HepG2 (cell line): ENCODE data around the gene TOP3B. TPM values are rescaled to one million over a fixed set of nuclear protein-coding genes. Genes with fewer than 3 reads are reported as not detected.

Source experiments
- ATAC-seq: fragments of 200-7000 bp; cut with Tn5 transposase; 3 replicates; pipeline ENCODE4 v1.9.1; 2020; ENCODE audit warnings: mild to moderate bottlenecking, moderate library complexity
- BruUV-seq: library from RNA; stranded (reverse); fragments of 400-500 nt; replicated peaks from 2 replicates; lab custom pipeline; 2021; lab: Mats Ljungman, UMichigan
- CTCF ChIA-PET: fragments of 300-600 bp; formaldehyde crosslinking; extraction: SDS; loops from one replicate; lab custom pipeline; 2021; ENCODE audit warnings: low total read pairs, inconsistent platforms, low intra/inter-chr PET ratio; lab: Yijun Ruan, JAX
- POLR2A ChIA-PET: fragments of 350-600 bp; sonication (Branson Sonifier 250); formaldehyde crosslinking; loops from one replicate; lab custom pipeline; 2020; ENCODE audit warnings: antibody characterized with exemption, inconsistent platforms; lab: Yijun Ruan, JAX
- DNase-seq: peaks from one replicate; pipeline ENCODE4 v3.0.0-alpha.2; 2015; ENCODE audit warnings: low spot score
- FAIRE-seq: peaks from 3 replicates; lab custom pipeline; 2011; peaks lifted over from hg19 to GRCh38; lab: Jason Lieb, UNC
- H2AFZ ChIP-seq: one replicate; pipeline ENCODE4 v1.6.1; 2011; ENCODE audit warnings: low read length, inconsistent platforms
- H3K27ac ChIP-seq: fragments of 300-600 bp; 3 replicates; pipeline ENCODE4 v1.8.0; 2011; ENCODE audit warnings: mixed run types, mild to moderate bottlenecking, mixed read lengths, low read length, inconsistent platforms; ENCODE audit not compliant: insufficient read depth; ENCODE audit errors: extremely low read length
- H3K27me3 ChIP-seq, 2 experiments: fragments of 200-600 bp in 1 of 2; 2 replicates in 1 of 2; 3 replicates in 1 of 2; pipeline versions ENCODE4 v1.6.0 to v1.8.0; 2011; ENCODE audit warnings: low read length in 2 of 2, mild to moderate bottlenecking in 2 of 2, moderate library complexity in 2 of 2, inconsistent platforms in 1 of 2; ENCODE audit not compliant: insufficient read depth in 2 of 2, control insufficient read depth in 1 of 2
- H3K36me3 ChIP-seq, 2 experiments: fragments of 200-600 bp in 1 of 2; replicated peaks in 1 of 2; 2 replicates in 1 of 2; 3 replicates in 1 of 2; pipeline versions ENCODE4 v1.5.1 to v1.8.0; 2011; ENCODE audit warnings: low read length in 2 of 2, inconsistent platforms in 1 of 2; ENCODE audit not compliant: insufficient read depth in 2 of 2, control insufficient read depth in 1 of 2
- H3K4me1 ChIP-seq: 2 replicates; pipeline ENCODE4 v1.5.1; 2012; ENCODE audit warnings: low read length, inconsistent platforms; ENCODE audit not compliant: insufficient read depth
- H3K4me2 ChIP-seq: 2 replicates; pipeline ENCODE4 v1.6.0; 2011; ENCODE audit warnings: low read depth, low read length, inconsistent platforms
- H3K4me3 ChIP-seq, 3 experiments: fragments of 200-600 bp in 1 of 3; sonication (generic), shearing (Covaris generic) in 1 of 3; replicated peaks in 1 of 3; 2 replicates each; pipeline ENCODE4 v1.5.1; 2011 to 2016; ENCODE audit warnings: low read length in 3 of 3, inconsistent platforms in 2 of 3, low read depth in 2 of 3, mild to moderate bottlenecking in 2 of 3, control low read depth in 1 of 3, mixed read lengths in 1 of 3; ENCODE audit not compliant: insufficient read depth in 1 of 3
- H3K79me2 ChIP-seq: one replicate; pipeline ENCODE4 v1.6.1; 2011; ENCODE audit warnings: low read length, inconsistent platforms; ENCODE audit not compliant: insufficient read depth
- H3K9ac ChIP-seq: 2 replicates; pipeline ENCODE4 v1.6.0; 2011; ENCODE audit warnings: mild to moderate bottlenecking, low read depth, low read length, inconsistent platforms; ENCODE audit not compliant: insufficient read depth
- H3K9me3 ChIP-seq: 2 replicates; pipeline ENCODE4 v1.5.1; 2012; ENCODE audit warnings: mild to moderate bottlenecking, low read length
- H4K20me1 ChIP-seq: 2 replicates; pipeline ENCODE4 v1.6.0; 2011; ENCODE audit warnings: inconsistent platforms, mild to moderate bottlenecking, low read length, moderate library complexity; ENCODE audit not compliant: insufficient read depth
- BCLAF1 ChIP-seq: fragments of 450-650 bp; IDR thresholded peaks from 2 replicates; pipeline ENCODE4 v1.6.1; 2017; ENCODE audit warnings: mild to moderate bottlenecking
- ELK4 ChIP-seq: sonication (generic); formaldehyde crosslinking; IDR thresholded peaks from 2 replicates; pipeline ENCODE4 v1.9.0; 2021; ENCODE audit warnings: missing genetic modification reagents, borderline replicate concordance
- KLF15 ChIP-seq: sonication (generic); formaldehyde crosslinking; IDR thresholded peaks from 2 replicates; pipeline ENCODE4 v1.8.1; 2023; ENCODE audit warnings: borderline replicate concordance, mild to moderate bottlenecking, inconsistent platforms, missing genetic modification reagents, mixed read lengths
- REL ChIP-seq: sonication (generic); formaldehyde crosslinking; conservative IDR thresholded peaks from 2 replicates; pipeline ENCODE4 v1.8.0; 2022; ENCODE audit warnings: mild to moderate bottlenecking, missing genetic modification reagents, moderate library complexity
- RERE ChIP-seq: IDR thresholded peaks from 2 replicates; pipeline ENCODE4 v1.6.1; 2016; ENCODE audit warnings: low read depth, missing genetic modification reagents, missing compliant biosample characterization
- TOE1 ChIP-seq: sonication (generic); formaldehyde crosslinking; IDR thresholded peaks from 2 replicates; pipeline ENCODE4 v1.4.0; 2020; ENCODE audit warnings: mild to moderate bottlenecking, missing genetic modification reagents
- ZNF44 ChIP-seq: sonication (generic); formaldehyde crosslinking; IDR thresholded peaks from 2 replicates; pipeline ENCODE4 v1.5.1; 2020; ENCODE audit warnings: mild to moderate bottlenecking, missing genetic modification reagents
- ZNF564 ChIP-seq: sonication (generic); formaldehyde crosslinking; IDR thresholded peaks from 2 replicates; pipeline ENCODE4 v1.8.1; 2023; ENCODE audit warnings: mild to moderate bottlenecking, missing genetic modification reagents
- WGBS: methylation state at CpG from one replicate; pipeline ENCODE4 v1.1.6; 2017; ENCODE audit warnings: low lambda C conversion rate; 5-methylcytosine and 5-hydroxymethylcytosine counted together
- in situ Hi-C: cut with HindIII; loops from 2 replicates; pipeline ENCODE4 v1.10.0; 2017; ENCODE audit warnings: low pct_unique_long_range_greater_than_20kb; ENCODE audit not compliant: extremely low pct_ligation_motif_present
- intact Hi-C: fragments of 100-400 bp; cut with micrococcal nuclease; formaldehyde crosslinking; loops from one replicate; pipeline ENCODE4 v1.10.0; 2022; ENCODE audit not compliant: unreplicated experiment
- polyA plus RNA-seq, 8 experiments: library from polyadenylated mRNA; depleted of rRNA in 3 of 8; stranded (reverse) in 7 of 8; unstranded in 1 of 8; fragments of >200 nt; fragmentation: Illumina TruSeq in 4 of 8; extraction: Trizol in 4 of 8; gene quantifications; 2 replicates each; pipeline versions ENCODE4 v1.2.1 to v1.2.3, GENCODE V29; 2011 to 2016; ENCODE audit warnings: low read depth in 4 of 8, missing spikeins in 1 of 8, mixed read lengths in 1 of 8; ENCODE audit not compliant: insufficient read depth in 1 of 8
- total RNA-seq, 5 experiments: library from RNA; depleted of rRNA; stranded (reverse); fragments of >200 nt; fragmentation: Illumina TruSeq; extraction: Trizol; gene quantifications; 2 replicates each; pipeline ENCODE4 v1.2.3, GENCODE V29; 2016; ENCODE audit warnings: low read depth in 1 of 5
- TF ChIP-seq, protein P1 (sequence below): sonication (generic); formaldehyde crosslinking; IDR thresholded peaks from 2 replicates; pipeline ENCODE4 v1.4.0; 2020; ENCODE audit warnings: missing genetic modification reagents
- TF ChIP-seq, protein P2 (sequence below): sonication (generic); formaldehyde crosslinking; IDR thresholded peaks from 2 replicates; pipeline ENCODE4 v1.4.0; 2020; ENCODE audit warnings: missing genetic modification reagents

TOP3B gene
- total and polyA plus RNA-seq, 2 of the 13 experiments (the other 11 are each of a cell fraction or from before 2014, with no cell fraction given): 28.5 to 29.7 TPM

- Histone ChIP-seq H3K9ac (no peak overlapping the region), H3K27ac (no peak overlapping the region), H3K79me2 (no peaks in the 10 kb centered on the region), H3K36me3 (peaks cover 12 to 29% of the 10 kb centered on the region in 2 experiments; a peak in 3 of 5 replicates), H3K9me3 (no peaks in the 10 kb centered on the region), H3K4me2 (no peak overlapping the region), H2AFZ (no peak overlapping the region), H4K20me1 (no peaks in the 10 kb centered on the region), H3K27me3 (no peaks in the 10 kb centered on the region), H3K4me3 (no peak overlapping the region), H3K4me1 (no peaks in the 10 kb centered on the region)
- WGBS: 95% methylated on average over 14 of the region's 22 CpGs
- BruUV-seq: TSS peak; percentile 34
- no peak for DNase-seq
- intact Hi-C loops: no loop called here
- in situ Hi-C loops: no loop called here
- ChIA-PET POLR2A (no interaction called here), CTCF (no interaction called here)
- no peak for FAIRE-seq
- no peak for ATAC-seq
- TF ChIP-seq, protein P1, sequence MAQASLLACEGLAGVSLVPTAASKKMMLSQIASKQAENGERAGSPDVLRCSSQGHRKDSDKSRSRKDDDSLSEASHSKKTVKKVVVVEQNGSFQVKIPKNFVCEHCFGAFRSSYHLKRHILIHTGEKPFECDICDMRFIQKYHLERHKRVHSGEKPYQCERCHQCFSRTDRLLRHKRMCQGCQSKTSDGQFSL (CRISPR knock-in tag): no peak
- TF ChIP-seq ZNF44 (CRISPR knock-in tag): no peak
- no peak for TF ChIP-seq REL (CRISPR knock-in tag)
- TF ChIP-seq TOE1: no peak
- no peak for TF ChIP-seq KLF15 (CRISPR knock-in tag)
- TF ChIP-seq ELK4 (CRISPR knock-in tag): no peak
- no peak for TF ChIP-seq ZNF564 (CRISPR knock-in tag)
- TF ChIP-seq, protein P2, sequence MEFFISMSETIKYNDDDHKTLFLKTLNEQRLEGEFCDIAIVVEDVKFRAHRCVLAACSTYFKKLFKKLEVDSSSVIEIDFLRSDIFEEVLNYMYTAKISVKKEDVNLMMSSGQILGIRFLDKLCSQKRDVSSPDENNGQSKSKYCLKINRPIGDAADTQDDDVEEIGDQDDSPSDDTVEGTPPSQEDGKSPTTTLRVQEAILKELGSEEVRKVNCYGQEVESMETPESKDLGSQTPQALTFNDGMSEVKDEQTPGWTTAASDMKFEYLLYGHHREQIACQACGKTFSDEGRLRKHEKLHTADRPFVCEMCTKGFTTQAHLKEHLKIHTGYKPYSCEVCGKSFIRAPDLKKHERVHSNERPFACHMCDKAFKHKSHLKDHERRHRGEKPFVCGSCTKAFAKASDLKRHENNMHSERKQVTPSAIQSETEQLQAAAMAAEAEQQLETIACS (CRISPR knock-in tag): no peak
- no peak for TF ChIP-seq BCLAF1
- TF ChIP-seq RERE (CRISPR knock-in tag): no peak
Observed at GRCh38 chr22:21958360-21959273, 24.0 kb downstream of the TOP3B start.
